GM12873 (cell line): ENCODE data around the gene GSK3B.

Experiments used
- CTCF ChIP-seq: IDR thresholded peaks from 2 replicates; pipeline ENCODE4 v1.5.1; 2012; ENCODE audit warnings: low read depth, mild to moderate bottlenecking, moderate library complexity, low read length, control low read depth; ENCODE audit not compliant: insufficient read depth; ENCODE audit errors: missing control alignments

Gene GSK3B

GRCh38 chr3:120113128-120114116 is 19.2 kb upstream of the GSK3B start:
- TF ChIP-seq CTCF: no peak

DNA sequence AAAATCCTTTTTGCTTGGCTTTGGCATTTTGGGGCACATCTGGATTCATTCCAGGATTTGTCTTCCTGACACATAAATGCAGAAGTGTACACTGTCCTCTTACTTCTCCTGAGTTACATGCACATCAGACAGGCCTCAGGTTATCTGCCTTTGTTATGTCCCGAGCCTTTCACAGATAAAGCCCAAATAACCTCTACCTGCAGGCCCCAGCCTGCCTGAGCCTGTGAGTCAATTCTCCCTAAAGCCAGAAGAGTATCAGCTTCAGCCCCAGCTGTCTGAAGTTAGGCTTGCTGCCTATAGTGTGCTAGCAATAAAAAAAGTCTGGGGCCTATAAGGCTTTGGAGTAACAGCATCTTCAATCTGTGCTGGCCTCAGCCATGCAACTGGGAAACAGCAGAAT is 17.7 kb upstream of the GSK3B start:
- TF ChIP-seq CTCF: no peak

- no peak for TF ChIP-seq CTCF
Observed at GRCh38 chr3:120103276-120103675, 9.0 kb upstream of the GSK3B start.

- no peak for TF ChIP-seq CTCF
Observed at GRCh38 chr3:120102674-120103073, 8.4 kb upstream of the GSK3B start.

DNA sequence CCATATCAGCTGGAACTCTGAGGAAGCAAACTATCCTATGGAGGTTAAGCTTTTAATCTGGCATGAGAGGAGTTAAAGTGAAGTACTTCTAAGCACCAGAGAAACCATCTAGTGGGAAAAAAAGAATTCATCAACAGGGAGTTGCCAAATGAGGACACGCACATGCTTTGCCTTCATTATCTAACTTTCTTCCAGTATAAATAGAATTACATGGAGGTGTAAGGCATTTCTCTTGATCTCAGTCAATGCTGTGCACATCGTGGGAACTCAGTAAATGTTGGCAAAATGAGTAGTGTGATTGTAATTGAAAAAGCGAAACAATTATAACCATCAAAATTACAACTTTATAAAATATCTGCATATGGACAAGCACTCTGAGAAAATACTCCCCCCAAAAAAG is 8.0 kb upstream of the GSK3B start:
- no peak for TF ChIP-seq CTCF

GRCh38 chr3:120101624-120102023 is 7.4 kb upstream of the GSK3B start:
- TF ChIP-seq CTCF: no peak

GRCh38 chr3:120100711-120101110 is 6.5 kb upstream of the GSK3B start:
- no peak for TF ChIP-seq CTCF
